Measurements from ENCODE around the gene RFX2.

DNA sequence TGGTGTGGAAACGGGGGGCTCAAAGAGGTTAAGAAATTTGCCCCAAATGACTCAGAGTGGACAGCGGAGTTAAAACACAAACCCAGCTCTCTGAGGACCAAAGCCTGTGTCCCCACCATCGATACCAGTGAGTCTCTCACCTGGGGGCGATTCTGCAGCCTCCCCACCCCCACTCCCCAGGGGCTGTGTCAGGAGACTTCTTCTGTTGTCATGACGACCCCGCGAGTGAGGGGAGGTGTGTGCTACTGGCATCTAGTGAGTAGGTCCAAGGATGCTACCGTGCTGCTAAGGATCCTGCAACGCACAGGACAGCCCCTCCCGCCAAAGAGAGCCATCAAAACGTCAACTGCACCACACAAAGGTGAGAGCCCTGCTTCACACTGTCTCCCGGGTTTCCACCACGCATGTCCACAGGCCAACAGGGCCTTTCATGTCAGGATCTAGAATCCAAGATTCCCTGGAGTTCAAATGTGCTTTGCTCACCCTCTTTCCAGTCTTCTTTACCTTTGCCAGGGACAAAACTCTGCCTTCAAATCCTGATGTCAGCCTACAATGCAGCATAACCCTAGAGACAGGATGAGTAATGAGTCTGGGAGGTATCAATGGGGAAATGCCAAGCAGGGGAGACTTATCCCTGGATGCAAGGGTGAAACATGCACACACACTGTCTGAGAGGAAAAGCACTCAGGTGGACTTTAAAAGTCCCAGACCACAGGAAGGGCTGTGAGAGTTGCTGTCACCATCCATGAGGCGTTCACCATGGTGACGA lies 136.2 kb downstream of the RFX2 start:
- TF ChIP-seq, protein P1, sequence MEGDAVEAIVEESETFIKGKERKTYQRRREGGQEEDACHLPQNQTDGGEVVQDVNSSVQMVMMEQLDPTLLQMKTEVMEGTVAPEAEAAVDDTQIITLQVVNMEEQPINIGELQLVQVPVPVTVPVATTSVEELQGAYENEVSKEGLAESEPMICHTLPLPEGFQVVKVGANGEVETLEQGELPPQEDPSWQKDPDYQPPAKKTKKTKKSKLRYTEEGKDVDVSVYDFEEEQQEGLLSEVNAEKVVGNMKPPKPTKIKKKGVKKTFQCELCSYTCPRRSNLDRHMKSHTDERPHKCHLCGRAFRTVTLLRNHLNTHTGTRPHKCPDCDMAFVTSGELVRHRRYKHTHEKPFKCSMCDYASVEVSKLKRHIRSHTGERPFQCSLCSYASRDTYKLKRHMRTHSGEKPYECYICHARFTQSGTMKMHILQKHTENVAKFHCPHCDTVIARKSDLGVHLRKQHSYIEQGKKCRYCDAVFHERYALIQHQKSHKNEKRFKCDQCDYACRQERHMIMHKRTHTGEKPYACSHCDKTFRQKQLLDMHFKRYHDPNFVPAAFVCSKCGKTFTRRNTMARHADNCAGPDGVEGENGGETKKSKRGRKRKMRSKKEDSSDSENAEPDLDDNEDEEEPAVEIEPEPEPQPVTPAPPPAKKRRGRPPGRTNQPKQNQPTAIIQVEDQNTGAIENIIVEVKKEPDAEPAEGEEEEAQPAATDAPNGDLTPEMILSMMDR (IDR thresholded peaks at IDR 0.05) = no peak
- TF ChIP-seq POLR2A (IDR thresholded peaks at IDR 0.05) = no peak

Data from right lobe of liver (tissue), 4 donors.